AG09309 (cell line): ENCODE results near the gene BLCAP.

Source experiments
- DNase-seq: peaks from one replicate; pipeline ENCODE4 v3.0.0-alpha.2; 2010; ENCODE audit warnings: low read depth
- H3K4me3 ChIP-seq: 2 replicates; pipeline ENCODE4 v1.5.1; 2011; ENCODE audit warnings: mild to moderate bottlenecking, low read depth, low read length, moderate library complexity; ENCODE audit not compliant: control insufficient read depth
- CTCF ChIP-seq: IDR thresholded peaks from 2 replicates; pipeline ENCODE4 v1.5.1; 2011; ENCODE audit warnings: mild to moderate bottlenecking, low read depth, low read length, inconsistent platforms; ENCODE audit not compliant: insufficient read depth, control insufficient read depth; ENCODE audit errors: missing control alignments

The BLCAP gene

DNA sequence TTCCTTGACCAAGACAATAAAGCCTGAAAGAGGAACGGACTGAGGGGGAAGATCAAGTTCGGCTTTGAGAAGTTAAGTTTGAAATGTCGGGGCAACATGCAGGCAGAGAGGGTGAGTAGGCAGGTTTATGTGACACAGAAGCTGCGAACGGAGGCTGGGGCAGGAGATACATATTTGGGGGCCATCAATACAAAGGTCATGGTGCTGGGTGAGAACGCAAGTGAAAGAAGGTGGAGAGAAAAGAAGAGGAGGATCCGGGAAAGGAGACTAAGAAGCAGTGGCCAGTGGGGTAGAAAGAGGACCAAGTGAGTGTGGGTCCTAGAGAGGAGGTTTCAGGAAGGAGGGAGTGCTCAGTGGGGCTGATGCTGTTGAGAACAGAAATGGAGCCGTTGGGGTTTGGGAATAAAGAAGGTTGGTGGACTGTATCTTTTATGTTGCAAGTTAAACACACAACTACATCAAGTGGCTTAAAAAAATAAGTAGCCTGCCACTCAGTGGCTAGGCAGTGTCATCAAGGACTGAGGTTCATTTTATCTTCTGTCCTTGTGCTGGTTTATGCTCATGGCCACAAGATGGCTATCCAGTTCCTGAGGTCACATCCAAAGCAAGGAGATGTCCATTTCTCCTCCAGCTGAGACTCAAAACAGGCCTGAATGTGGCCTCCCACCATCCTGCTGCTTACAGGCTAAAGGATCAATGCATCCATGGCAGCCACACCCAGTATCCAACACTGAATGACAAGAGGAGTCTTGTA, 1.7 kb upstream of the BLCAP start:
- no peak for TF ChIP-seq CTCF
- H3K4me3 ChIP-seq, result no peak overlapping the region
- DNase-seq, result no peak

GRCh38 chr20:37528446-37529213, 954 bp upstream of the BLCAP start:
- peak overlapping the region; percentile 98 for H3K4me3 ChIP-seq
- DNase-seq, result no peak
- TF ChIP-seq CTCF, result no peak

GRCh38 chr20:37526839-37527637, 638 bp downstream of the BLCAP start:
- no peak for TF ChIP-seq CTCF
- no peak for DNase-seq
- H3K4me3 ChIP-seq, result peak overlapping the region; percentile 98

GRCh38 chr20:37526238-37526838, 1.3 kb downstream of the BLCAP start:
- TF ChIP-seq CTCF, result no peak
- DNase-seq, result no peak

DNA sequence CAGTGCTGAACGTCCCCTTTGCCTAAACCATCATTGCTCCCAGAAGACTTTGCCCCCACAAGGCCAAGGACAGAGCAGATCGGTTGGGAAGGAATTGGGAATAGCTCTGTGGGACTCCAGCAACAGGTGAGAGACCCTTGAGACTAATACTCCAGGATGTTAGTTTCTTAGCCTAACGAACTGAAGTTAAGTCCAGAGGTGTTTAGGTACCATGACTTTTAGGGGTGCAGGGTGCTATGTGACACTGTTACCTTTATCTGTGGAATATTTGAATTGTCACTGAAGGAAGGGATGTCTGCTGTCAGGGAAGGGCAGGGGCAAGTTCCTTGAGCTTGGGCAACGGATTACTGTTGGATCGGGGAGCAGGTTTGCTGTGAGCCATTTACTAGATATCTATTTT, 1.9 kb downstream of the BLCAP start:
- no peak for TF ChIP-seq CTCF
- peak overlapping the region; percentile 98 for H3K4me3 ChIP-seq
- DNase-seq, result no peak

More at GRCh38 chr20:37526238-37526838, 1.3 kb downstream of the BLCAP start:
- H3K4me3 ChIP-seq, result peak overlapping the region; percentile 98
